HS-27A (cell line): ENCODE measurements around the gene CSKMT.
"Not testable (repeated sequence)": the region's sequence is repeated elsewhere in the genome, so short reads cannot be mapped to it uniquely, and the experiment has no call there.

Source experiments
- DNase-seq: peaks from one replicate; pipeline ENCODE4 v3.0.0-alpha.2; 2012; ENCODE audit warnings: low read depth, missing footprints

The CSKMT gene

GRCh38 chr11:62656796-62657429 lies 8.2 kb upstream of the CSKMT start:
- DNase-seq: no peak

- no peak for DNase-seq
These were observed 572 bp upstream of the CSKMT start for GRCh38 chr11:62664405-62665074.

GRCh38 chr11:62665599-62666258 lies 617 bp downstream of the CSKMT start:
- DNase-seq: no peak

GRCh38 chr11:62666259-62666926 lies 1.3 kb downstream of the CSKMT start:
- no peak for DNase-seq

- no peak for DNase-seq
These were observed 2.3 kb downstream of the CSKMT start for GRCh38 chr11:62667460-62667859.

- DNase-seq: no peak
These were observed 4.5 kb downstream of the CSKMT start for GRCh38 chr11:62669420-62670161.

GRCh38 chr11:62671236-62671607 lies 6.1 kb downstream of the CSKMT start:
- no peak for DNase-seq

- peak; percentile 86 for DNase-seq
These were observed 6.7 kb downstream of the CSKMT start, which contains the start of the genes LBHD1 and UQCC3 for GRCh38 chr11:62671608-62672389. TSS of gene LBHD1 (minus strand) at chr11:62672267. CDS start at chr11:62670031, 2,236 bp downstream. TSS of gene UQCC3 (plus strand) at chr11:62671673. CDS start at chr11:62671746, 73 bp downstream.

GRCh38 chr11:62673196-62673525 lies 8.0 kb downstream of the CSKMT start:
- no peak for DNase-seq

GRCh38 chr11:62675415-62675814 lies 10.3 kb downstream of the CSKMT start:
- DNase-seq: not testable (repeated sequence)

GRCh38 chr11:62676698-62677097 lies 11.6 kb downstream of the CSKMT start:
- no peak for DNase-seq

GRCh38 chr11:62677156-62677555 lies 12.0 kb downstream of the CSKMT start:
- DNase-seq: no peak

GRCh38 chr11:62677714-62678113 lies 12.6 kb downstream of the CSKMT start:
- DNase-seq: no peak

GRCh38 chr11:62678433-62678769 lies 13.3 kb downstream of the CSKMT start:
- DNase-seq: no peak

GRCh38 chr11:62678770-62679696 lies 13.9 kb downstream of the CSKMT start, which contains the start of gene UBXN1:
TSS of gene UBXN1 (minus strand) at chr11:62679073. CDS start at chr11:62678923, 150 bp downstream.
- DNase-seq: no peak

- no peak for DNase-seq
These were observed 15.7 kb downstream of the CSKMT start for GRCh38 chr11:62680825-62681240.

- no peak for DNase-seq
These were observed 17.4 kb downstream of the CSKMT start for GRCh38 chr11:62682518-62682917.

GRCh38 chr11:62687508-62688396 lies 22.6 kb downstream of the CSKMT start:
- DNase-seq: no peak

- DNase-seq: no peak
These were observed 23.4 kb downstream of the CSKMT start for GRCh38 chr11:62688491-62688890.
